CD4-positive, alpha-beta T cell treated with Interleukin-17A for 1 hour (primary cell): Measurements from ENCODE around the gene FAAP100.
"Not testable (repeated sequence)": the region's sequence is repeated elsewhere in the genome, so short reads cannot be mapped to it uniquely, and the experiment has no call there.

ENCODE experiments used
- DNase-seq: peaks from one replicate; pipeline ENCODE4 v3.0.0-alpha.2; 2020

FAAP100 gene, protein sequence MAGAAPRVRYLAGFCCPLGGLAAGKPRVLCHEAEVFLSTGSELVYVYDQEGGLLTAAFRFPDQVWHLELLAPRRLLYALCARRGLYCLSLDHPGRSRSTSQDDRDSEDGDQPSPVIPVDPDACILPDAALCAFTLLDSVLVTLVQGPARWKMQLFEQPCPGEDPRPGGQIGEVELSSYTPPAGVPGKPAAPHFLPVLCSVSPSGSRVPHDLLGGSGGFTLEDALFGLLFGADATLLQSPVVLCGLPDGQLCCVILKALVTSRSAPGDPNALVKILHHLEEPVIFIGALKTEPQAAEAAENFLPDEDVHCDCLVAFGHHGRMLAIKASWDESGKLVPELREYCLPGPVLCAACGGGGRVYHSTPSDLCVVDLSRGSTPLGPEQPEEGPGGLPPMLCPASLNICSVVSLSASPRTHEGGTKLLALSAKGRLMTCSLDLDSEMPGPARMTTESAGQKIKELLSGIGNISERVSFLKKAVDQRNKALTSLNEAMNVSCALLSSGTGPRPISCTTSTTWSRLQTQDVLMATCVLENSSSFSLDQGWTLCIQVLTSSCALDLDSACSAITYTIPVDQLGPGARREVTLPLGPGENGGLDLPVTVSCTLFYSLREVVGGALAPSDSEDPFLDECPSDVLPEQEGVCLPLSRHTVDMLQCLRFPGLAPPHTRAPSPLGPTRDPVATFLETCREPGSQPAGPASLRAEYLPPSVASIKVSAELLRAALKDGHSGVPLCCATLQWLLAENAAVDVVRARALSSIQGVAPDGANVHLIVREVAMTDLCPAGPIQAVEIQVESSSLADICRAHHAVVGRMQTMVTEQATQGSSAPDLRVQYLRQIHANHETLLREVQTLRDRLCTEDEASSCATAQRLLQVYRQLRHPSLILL

GRCh38 chr17:81552244-81553017 is at the start of gene FAAP100:
TSS of gene FAAP100 (minus strand) at chr17:81552353. CDS start at chr17:81552330, 23 bp downstream.
- peak; percentile 79 for DNase-seq

DNA sequence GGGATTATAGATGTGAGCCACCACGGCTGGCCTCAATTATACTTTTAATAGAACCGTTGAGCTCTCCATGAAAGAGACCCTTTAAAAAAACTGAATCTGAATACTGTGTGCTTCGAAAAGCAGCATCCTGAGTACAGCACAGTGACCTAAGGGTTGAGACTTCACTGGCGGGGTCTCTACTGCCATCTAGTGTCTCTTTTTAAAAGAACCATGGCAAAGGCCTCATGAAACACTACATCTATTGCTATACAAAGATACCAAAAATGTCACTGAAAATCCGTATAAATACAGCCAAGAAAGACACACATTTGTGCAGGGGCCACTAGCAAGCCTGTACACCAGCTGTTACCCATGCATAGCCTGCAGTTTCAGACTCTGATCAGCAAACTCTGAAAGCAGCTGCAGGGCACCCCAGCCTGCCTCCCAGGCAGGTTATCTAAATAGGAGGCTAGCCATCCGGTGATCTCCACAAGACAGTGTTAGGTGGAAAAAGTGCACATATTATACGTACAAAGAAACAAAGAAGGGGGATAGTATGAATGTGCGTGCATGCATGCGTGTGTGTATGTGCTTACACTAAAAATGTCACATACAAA is 49.5 kb upstream of the FAAP100 start:
- peak; percentile 79 for DNase-seq

- DNase-seq, result no peak
Observed at GRCh38 chr17:81599719-81600486, 47.8 kb upstream of the FAAP100 start.

- no peak for DNase-seq
Observed at GRCh38 chr17:81593105-81593871, 41.1 kb upstream of the FAAP100 start.

- DNase-seq, result no peak
Observed at GRCh38 chr17:81591971-81592370, 39.8 kb upstream of the FAAP100 start.

DNA sequence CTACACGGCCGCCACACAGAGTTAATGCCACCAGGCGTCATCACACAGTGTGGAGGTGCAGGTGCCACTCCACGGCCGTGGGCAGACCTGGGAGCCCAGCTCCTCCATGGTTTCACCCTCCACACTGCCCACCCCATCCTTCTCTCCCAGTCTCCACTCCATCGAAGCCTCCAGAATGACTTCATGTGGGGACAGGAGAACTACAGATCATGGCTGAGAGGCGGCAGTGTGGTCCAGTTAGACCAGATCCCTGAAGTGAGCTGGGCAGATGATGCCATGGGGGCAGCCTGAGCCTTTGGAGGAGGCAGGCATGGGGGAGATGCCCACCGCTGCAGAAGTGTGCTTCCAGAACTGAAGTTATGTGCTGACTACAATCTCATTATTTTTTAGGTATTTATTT is 38.0 kb upstream of the FAAP100 start:
- DNase-seq, result no peak

- DNase-seq, result no peak
Observed at GRCh38 chr17:81589612-81590011, 37.5 kb upstream of the FAAP100 start.

DNA sequence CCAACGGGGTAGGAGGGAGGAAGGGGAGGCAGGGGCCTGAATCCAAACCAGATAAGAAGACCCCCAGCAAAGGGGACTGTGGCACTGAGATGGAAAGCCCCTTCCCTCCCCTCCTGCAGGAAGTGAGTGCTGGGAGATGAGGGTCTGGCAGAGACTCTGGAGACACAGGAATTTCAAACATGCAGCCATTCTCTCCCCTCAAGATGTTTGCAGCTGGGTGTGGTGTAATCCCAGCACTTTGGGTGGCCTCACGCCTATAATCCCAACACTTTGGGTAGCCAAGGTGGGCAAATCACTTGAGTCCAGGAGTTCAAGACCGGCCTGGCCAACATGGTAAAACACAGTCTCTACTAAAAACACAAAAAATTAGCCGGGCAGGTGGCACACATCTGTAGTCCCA is 33.9 kb upstream of the FAAP100 start:
- DNase-seq, result no peak

GRCh38 chr17:81584771-81585170 is 32.6 kb upstream of the FAAP100 start:
- DNase-seq, result not testable (repeated sequence)

GRCh38 chr17:81583589-81584342 is 31.6 kb upstream of the FAAP100 start:
- DNase-seq, result no peak

- DNase-seq, result no peak
Observed at GRCh38 chr17:81582749-81583148, 30.6 kb upstream of the FAAP100 start.

- no peak for DNase-seq
Observed at GRCh38 chr17:81582341-81582740, 30.2 kb upstream of the FAAP100 start.

DNA sequence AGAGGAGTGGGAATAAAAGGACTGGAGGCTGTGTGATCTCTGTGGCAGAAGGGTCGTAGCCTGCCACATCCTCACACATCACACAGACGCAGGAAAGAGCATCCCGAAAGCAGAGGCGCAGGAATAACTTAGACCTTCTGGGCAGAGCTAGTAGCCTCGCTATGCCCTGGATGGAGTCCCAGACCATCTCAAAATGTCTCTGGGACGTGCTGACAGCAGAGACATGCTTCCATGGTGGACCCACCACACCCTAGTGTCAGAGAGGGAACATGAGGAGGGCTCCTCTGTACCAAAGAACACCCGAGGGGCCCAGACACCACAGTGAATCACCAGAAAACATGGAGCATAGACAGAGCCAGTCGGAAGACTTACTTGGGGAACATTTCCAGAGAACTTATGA is 29.6 kb upstream of the FAAP100 start:
- DNase-seq, result no peak

- DNase-seq, result no peak
Observed at GRCh38 chr17:81580481-81580880, 28.3 kb upstream of the FAAP100 start.

GRCh38 chr17:81579821-81580321 is 27.7 kb upstream of the FAAP100 start:
- DNase-seq, result no peak

- no peak for DNase-seq
Observed at GRCh38 chr17:81579298-81579697, 27.1 kb upstream of the FAAP100 start.

GRCh38 chr17:81578561-81579225 is 26.5 kb upstream of the FAAP100 start:
- no peak for DNase-seq

DNA sequence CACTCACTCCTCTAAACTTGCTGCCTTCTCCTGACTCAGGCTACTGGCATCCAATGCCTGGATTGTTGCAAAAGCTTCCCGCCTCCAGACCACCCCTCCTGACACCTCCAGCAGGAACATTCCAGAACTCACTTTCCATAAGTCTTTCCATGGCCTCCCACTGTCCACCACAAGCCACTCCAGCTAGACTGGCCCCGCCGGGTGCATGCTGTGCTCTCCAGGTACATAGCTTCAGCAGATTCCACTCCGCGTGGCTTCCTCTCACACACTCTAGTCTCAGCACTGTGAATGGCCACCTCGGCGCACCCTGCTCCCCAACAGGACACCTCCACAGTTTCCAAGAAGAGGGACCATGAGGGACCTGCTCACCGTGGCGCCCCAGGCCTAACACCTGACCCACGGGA is 25.9 kb upstream of the FAAP100 start:
- DNase-seq, result no peak

DNA sequence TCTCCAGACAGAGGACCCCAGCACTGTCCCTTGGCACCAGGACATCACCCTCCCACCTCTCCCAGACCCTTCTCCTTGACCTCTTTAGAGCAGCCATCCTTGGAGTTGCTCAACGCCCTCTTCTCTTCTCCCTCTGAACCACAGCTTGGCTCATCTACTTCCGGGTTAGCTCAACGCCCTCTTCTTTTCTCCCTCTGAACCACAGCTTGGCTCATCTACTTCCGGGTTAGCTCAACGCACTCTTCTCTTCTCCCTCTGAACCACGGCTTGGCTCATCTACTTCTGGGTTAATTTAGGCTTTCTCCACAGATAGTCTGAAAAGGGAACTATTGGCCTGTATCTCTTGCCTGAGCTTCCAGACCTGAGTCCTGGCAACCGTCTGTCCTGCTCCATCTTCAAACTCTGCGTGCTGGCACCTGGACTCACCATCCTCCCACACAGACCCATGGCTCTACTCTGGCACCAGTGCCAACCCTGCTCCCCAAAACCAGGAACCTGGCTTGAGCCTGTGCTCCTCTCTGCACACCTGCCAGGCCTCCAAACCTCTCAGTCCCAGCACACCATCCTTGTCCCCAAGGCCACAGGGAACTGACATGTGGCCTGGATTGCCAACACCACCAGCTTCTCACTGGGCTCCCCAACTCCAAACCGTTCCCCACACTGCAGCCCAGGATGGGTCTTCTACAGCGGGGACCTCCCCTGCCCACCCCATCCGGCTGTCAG is 25.3 kb upstream of the FAAP100 start:
- DNase-seq, result no peak
